Measurements from ENCODE around the gene TMEM14A. TPM values are rescaled to one million over a fixed set of nuclear protein-coding genes. Genes with fewer than 3 reads are reported as not detected.

Gene TMEM14A
- total RNA-seq, 3 donors from 2014 or later = 6.6 to 9.7 (median 6.7) TPM

DNA sequence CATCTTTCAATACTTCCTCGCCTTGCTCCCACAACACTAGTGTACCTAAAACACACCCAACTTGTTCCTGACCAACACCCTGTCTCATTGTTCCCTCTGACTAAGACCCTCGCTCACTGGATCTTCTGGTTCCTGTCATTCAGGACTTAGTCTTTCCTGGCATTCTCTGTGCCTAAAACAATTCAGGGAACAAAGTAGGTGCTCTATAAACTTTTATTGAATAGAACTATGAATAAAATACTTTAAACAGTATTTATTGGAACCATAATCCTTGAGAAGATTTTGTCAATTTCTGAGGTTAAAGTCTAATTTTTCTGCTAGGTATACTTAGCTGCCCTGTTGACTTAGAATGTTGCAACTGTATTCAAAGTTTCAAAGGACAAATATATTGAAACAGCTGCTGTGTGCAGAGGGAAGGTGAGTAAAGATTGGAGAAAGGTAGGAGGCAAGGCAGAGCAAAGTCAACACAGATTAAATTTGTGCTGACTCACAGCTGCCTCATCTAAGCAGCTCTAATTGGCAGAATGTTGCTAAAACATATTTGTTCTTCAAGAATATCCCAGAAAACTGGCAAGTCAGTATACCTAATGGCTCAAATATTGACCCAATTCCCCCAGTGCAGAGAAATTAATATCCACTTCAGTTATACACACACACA lies 54.8 kb downstream of the TMEM14A start:
- no peaks in the 10 kb centered on the region for H3K4me1 Mint-ChIP-seq (ENCODE audit: low read depth)
- no peak for ATAC-seq
- no peak overlapping the region for H3K4me3 Mint-ChIP-seq
- peaks cover 4% of the 10 kb centered on the region for H3K27me3 Mint-ChIP-seq (ENCODE audit: low read depth)
- H3K36me3 Mint-ChIP-seq (ENCODE audit: insufficient read depth) = no peaks in the 10 kb centered on the region
- H3K9me3 Mint-ChIP-seq = no peaks in the 10 kb centered on the region
- no peak for DNase-seq

DNA sequence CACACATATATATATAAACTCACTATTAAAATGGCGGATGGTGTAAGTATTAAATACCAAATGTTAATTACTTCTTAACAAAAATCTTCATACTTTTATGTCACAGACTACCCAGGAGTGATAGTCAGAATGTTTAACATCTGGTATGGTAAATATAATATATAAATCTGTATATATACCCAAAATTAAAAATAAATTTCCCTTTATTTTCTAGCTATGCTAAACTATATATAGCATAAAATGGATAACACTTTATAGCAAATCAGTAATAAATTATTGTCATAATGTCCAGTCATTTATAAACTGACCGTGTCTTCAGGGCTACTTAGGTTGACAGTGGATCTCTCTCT lies 55.3 kb downstream of the TMEM14A start:
- Mint-ChIP-seq H3K27me3 (ENCODE audit: low read depth) (peaks cover 2% of the 10 kb centered on the region), H3K9me3 (no peaks in the 10 kb centered on the region), H3K36me3 (ENCODE audit: insufficient read depth) (no peaks in the 10 kb centered on the region), H3K4me3 (no peak overlapping the region), H3K4me1 (ENCODE audit: low read depth) (no peaks in the 10 kb centered on the region)
- no peak for DNase-seq
- no peak for ATAC-seq

DNA sequence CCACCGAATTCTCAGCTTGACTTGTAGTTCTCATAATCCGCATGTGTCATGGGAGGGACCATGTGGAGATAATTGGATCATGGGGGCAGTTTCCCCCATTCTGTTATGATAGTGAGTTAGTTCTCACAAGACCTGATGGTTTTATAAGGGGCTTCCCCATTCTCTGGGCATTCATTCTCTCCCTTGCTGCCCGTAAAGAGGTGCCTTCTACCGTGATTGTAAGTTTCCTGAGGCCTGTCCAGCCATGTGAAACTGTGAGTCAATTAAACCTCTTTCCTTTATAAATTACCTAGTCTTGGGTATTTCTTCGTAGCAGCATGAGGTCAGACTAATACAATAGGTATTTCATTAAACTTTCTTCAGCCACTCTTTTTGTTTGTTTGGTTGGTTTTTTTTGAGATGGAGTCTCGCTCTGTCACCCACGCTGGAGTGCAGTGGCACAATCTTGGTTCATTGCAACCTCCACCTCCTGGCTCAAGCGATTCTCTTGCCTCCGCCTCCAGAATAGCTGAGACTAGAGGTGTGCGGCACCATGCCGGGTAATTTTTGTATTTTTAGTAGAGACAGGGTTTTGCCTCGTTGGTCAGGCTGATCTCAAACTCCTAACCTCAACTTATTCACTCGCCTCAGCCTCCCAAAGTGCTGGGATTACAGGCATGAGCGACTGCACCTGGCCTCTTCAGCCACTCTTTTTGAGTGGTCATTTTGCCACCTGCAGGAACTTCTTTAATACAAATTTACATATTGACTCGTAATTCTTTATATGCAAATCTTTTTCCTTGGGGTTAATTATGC lies 56.0 kb downstream of the TMEM14A start:
- Mint-ChIP-seq H3K9me3 (no peaks in the 10 kb centered on the region), H3K27me3 (ENCODE audit: low read depth) (peaks cover 2% of the 10 kb centered on the region), H3K4me3 (no peak overlapping the region), H3K4me1 (ENCODE audit: low read depth) (no peaks in the 10 kb centered on the region), H3K36me3 (ENCODE audit: insufficient read depth) (no peaks in the 10 kb centered on the region)
- ATAC-seq (no peak), DNase-seq (no peak)

- Mint-ChIP-seq H3K4me1 (ENCODE audit: low read depth) (no peaks in the 10 kb centered on the region), H3K4me3 (no peak overlapping the region), H3K9me3 (no peaks in the 10 kb centered on the region), H3K27me3 (ENCODE audit: low read depth) (peaks cover 2% of the 10 kb centered on the region), H3K36me3 (ENCODE audit: insufficient read depth) (no peaks in the 10 kb centered on the region)
- DNase-seq = no peak
- ATAC-seq = no peak
Observed at GRCh38 chr6:52727908-52728307, 57.0 kb downstream of the TMEM14A start.

GRCh38 chr6:52728394-52728793 lies 57.5 kb downstream of the TMEM14A start:
- Mint-ChIP-seq H3K4me1 (ENCODE audit: low read depth) (no peaks in the 10 kb centered on the region), H3K4me3 (no peak overlapping the region), H3K9me3 (no peaks in the 10 kb centered on the region), H3K27me3 (ENCODE audit: low read depth) (peaks cover 2% of the 10 kb centered on the region), H3K36me3 (ENCODE audit: insufficient read depth) (no peaks in the 10 kb centered on the region)
- no peak for ATAC-seq
- DNase-seq = no peak

DNA sequence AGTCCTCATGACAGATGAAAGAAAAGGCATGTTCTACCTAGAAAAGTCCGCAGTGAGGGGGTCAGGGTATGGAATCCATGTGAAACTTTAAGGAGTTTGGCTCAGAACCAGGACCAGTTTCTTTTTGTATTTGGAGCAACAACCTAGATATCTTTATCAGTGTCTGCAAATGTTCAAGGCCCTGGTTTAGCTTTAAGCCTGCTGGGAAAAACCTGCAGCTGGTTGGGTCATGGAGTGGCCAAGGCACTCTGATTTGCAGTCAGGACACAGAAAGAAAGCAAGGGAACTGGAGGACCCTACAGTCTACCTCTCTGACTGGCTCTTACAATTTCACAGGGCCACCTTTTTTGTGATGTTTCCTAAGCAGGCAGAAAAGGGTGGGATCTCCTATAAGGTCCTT lies 58.7 kb downstream of the TMEM14A start:
- ATAC-seq (no peak), DNase-seq (no peak)
- no peak overlapping the region for H3K4me3 Mint-ChIP-seq
- no peaks in the 10 kb centered on the region for H3K36me3 Mint-ChIP-seq (ENCODE audit: insufficient read depth)
- no peaks in the 10 kb centered on the region for H3K9me3 Mint-ChIP-seq
- peaks cover 2% of the 10 kb centered on the region for H3K27me3 Mint-ChIP-seq (ENCODE audit: low read depth)
- no peaks in the 10 kb centered on the region for H3K4me1 Mint-ChIP-seq (ENCODE audit: low read depth)

DNA sequence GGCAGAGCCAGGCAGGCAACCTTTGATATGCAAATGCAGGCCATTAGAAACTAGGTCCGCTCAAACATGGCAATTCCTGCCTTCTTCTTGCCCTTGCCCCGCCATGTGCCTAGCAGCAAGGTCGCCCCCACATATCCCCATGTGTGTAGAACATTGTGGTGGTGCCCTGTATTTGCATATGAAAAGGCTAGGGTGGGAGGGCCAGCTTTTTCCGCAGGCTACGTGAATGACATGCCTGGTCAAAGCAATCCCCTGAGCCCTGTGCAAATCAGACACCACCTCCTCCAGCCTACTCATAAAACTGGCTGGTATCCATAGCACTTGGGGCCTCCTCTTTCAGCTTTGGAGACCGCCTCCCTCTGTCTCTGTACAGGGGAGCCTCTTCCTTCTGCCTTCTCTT lies 60.8 kb downstream of the TMEM14A start:
- Mint-ChIP-seq H3K4me3 (no peak overlapping the region), H3K9me3 (no peaks in the 10 kb centered on the region), H3K27me3 (ENCODE audit: low read depth) (no peaks in the 10 kb centered on the region), H3K4me1 (ENCODE audit: low read depth) (no peaks in the 10 kb centered on the region), H3K36me3 (ENCODE audit: insufficient read depth) (no peaks in the 10 kb centered on the region)
- ATAC-seq = no peak
- no peak for DNase-seq

GRCh38 chr6:52733172-52733571 lies 62.3 kb downstream of the TMEM14A start:
- DNase-seq (no peak), ATAC-seq (no peak)
- no peak overlapping the region for H3K4me3 Mint-ChIP-seq
- H3K9me3 Mint-ChIP-seq = no peaks in the 10 kb centered on the region
- H3K27me3 Mint-ChIP-seq (ENCODE audit: low read depth) = no peaks in the 10 kb centered on the region
- no peaks in the 10 kb centered on the region for H3K36me3 Mint-ChIP-seq (ENCODE audit: insufficient read depth)
- no peaks in the 10 kb centered on the region for H3K4me1 Mint-ChIP-seq (ENCODE audit: low read depth)

GRCh38 chr6:52734072-52734471 lies 63.2 kb downstream of the TMEM14A start:
- Mint-ChIP-seq H3K4me1 (ENCODE audit: low read depth) (no peaks in the 10 kb centered on the region), H3K27me3 (ENCODE audit: low read depth) (no peaks in the 10 kb centered on the region), H3K36me3 (ENCODE audit: insufficient read depth) (no peaks in the 10 kb centered on the region), H3K9me3 (no peaks in the 10 kb centered on the region), H3K4me3 (no peak overlapping the region)
- DNase-seq = no peak
- ATAC-seq = no peak

DNA sequence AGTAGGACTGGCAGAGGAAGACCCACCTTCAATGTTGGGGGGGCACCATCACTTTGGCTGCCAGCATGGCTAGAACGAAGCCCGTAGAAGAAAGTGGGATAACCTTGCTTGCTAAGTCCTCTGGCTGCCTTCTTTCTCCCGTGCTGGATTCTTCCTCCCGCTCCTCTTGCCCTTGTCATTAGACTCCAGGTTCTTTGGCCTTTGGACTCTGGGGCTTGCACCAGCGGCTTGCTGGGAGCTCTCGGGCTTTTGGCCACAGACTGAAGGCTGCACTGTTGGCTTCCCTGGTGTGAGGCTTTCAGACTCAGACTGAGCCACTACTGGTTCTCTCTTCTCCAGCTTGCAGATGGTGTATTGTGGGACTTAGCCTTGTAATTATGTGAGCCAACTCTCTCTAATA lies 64.2 kb downstream of the TMEM14A start:
- no peak for ATAC-seq
- no peak for DNase-seq
- no peaks in the 10 kb centered on the region for H3K9me3 Mint-ChIP-seq
- H3K4me1 Mint-ChIP-seq (ENCODE audit: low read depth) = no peaks in the 10 kb centered on the region
- H3K4me3 Mint-ChIP-seq = no peak overlapping the region
- H3K27me3 Mint-ChIP-seq (ENCODE audit: low read depth) = peaks cover 2% of the 10 kb centered on the region
- no peaks in the 10 kb centered on the region for H3K36me3 Mint-ChIP-seq (ENCODE audit: insufficient read depth)

DNA sequence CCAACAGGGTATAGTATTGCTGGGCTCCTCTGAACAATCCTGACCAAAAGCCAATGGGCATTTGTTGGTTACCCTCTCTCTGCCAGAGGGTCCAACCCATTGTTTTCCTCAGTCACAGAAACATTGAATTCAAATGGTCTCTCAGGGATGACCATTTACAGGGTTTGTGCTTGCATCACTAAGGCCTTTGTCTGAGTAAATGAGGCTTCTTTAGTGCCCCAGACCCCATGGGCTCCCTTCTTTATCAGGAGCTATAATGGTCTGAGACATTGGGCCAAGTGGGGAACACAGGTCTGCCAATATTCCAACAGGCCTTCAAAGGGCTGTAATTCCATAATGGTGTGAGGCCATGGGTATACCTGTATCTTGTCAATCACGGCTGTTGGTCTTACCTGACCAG lies 65.2 kb downstream of the TMEM14A start:
- no peak overlapping the region for H3K4me3 Mint-ChIP-seq
- H3K4me1 Mint-ChIP-seq (ENCODE audit: low read depth) = no peaks in the 10 kb centered on the region
- ATAC-seq (no peak), DNase-seq (no peak)
- peaks cover 5% of the 10 kb centered on the region for H3K9me3 Mint-ChIP-seq
- peaks cover 2% of the 10 kb centered on the region for H3K27me3 Mint-ChIP-seq (ENCODE audit: low read depth)
- no peaks in the 10 kb centered on the region for H3K36me3 Mint-ChIP-seq (ENCODE audit: insufficient read depth)

Other genes with a start within 250 kb of the TMEM14A start
- 1 to 10 TPM; 1.6 to 2.9 (median 2.4) TPM for gene TRAM2, start 94.1 kb upstream of the TMEM14A start, total RNA-seq
- not detected for gene GSTA2, start 92.4 kb downstream of the TMEM14A start, total RNA-seq
- under 1 TPM in 1 of 3 donors, not detected in 2; 0.18 TPM for gene GSTA1, start 132.7 kb downstream of the TMEM14A start, total RNA-seq
- gene GSTA5, start 169.7 kb downstream of the TMEM14A start, total RNA-seq = not detected
- gene GSTA3, start 238.6 kb downstream of the TMEM14A start, total RNA-seq = not detected